HCT116 (cell line): ENCODE measurements around the gene TRAPPC4. TPM values are rescaled to one million over a fixed set of nuclear protein-coding genes. Genes with fewer than 3 reads are reported as not detected.

ENCODE experiments used
- ATAC-seq: fragments of 200-7000 bp; cut with Tn5 transposase; 2 replicates; pipeline ENCODE4 v1.9.1; 2020; ENCODE audit warnings: mild to moderate bottlenecking, moderate library complexity
- BruUV-seq: library from RNA; stranded (reverse); fragments of 400-500 nt; replicated peaks from 2 replicates; lab custom pipeline; 2021; lab: Mats Ljungman, UMichigan
- CTCF ChIA-PET: fragments of 300-600 bp; sonication (Branson Sonifier 250); formaldehyde crosslinking; loops from one replicate; lab custom pipeline; 2021; ENCODE audit warnings: antibody characterized with exemption; lab: Charles Lee
- POLR2A ChIA-PET: fragments of 300-600, 350-600 bp; sonication (Branson Sonifier 250); formaldehyde crosslinking; loops from one replicate; lab custom pipeline; 2021; ENCODE audit warnings: antibody characterized with exemption; lab: Charles Lee
- RAD21 ChIA-PET, 2 experiments: fragments of 300-600 bp; sonication (Branson Sonifier 250); formaldehyde crosslinking; loops; one replicate each; lab custom pipeline; 2023; ENCODE audit warnings: low total read pairs in 2 of 2; ENCODE audit not compliant: uncharacterized antibody in 2 of 2, unreplicated experiment in 2 of 2, low non-redundant PET in 1 of 2; lab: Charles Lee
- DNase-seq: peaks from one replicate; pipeline ENCODE4 v3.0.0-alpha.2; 2010; ENCODE audit warnings: low read depth, low spot score
- H2AFZ ChIP-seq: fragments of 200-600 bp; shearing (Covaris generic), sonication (generic); 2 replicates; pipeline ENCODE4 v1.6.1; 2017; ENCODE audit warnings: low read depth, mixed run types, mixed read lengths, antibody characterized with exemption, low read length; ENCODE audit not compliant: poor library complexity, severe bottlenecking
- H3K27ac ChIP-seq: 2 replicates; pipeline ENCODE4 v1.5.1; 2012; ENCODE audit warnings: low read depth, low read length
- H3K27me3 ChIP-seq: fragments of 200-600 bp; sonication (generic); 2 replicates; pipeline ENCODE4 v1.6.1; 2016; ENCODE audit warnings: mixed run types, low read length, mixed read lengths; ENCODE audit not compliant: insufficient read depth
- H3K36me3 ChIP-seq, 2 experiments: fragments of 200-500 bp in 1 of 2; fragments of 200-600 bp in 1 of 2; sonication (Bioruptor generic) in 1 of 2; sonication (generic) in 1 of 2; 2 replicates each; pipeline versions ENCODE4 v1.5.1 to v1.6.1; 2014 to 2016; ENCODE audit warnings: low read length in 2 of 2, inconsistent platforms in 1 of 2, mixed read lengths in 1 of 2, mixed run types in 1 of 2; ENCODE audit not compliant: insufficient read depth in 2 of 2, control insufficient read depth in 1 of 2
- H3K4me1 ChIP-seq, 2 experiments: fragments of 200-600 bp in 1 of 2; sonication (generic) in 1 of 2; 2 replicates each; pipeline versions ENCODE4 v1.5.1 to v1.6.1; 2012 to 2017; ENCODE audit warnings: low read length in 2 of 2, inconsistent platforms in 1 of 2, mild to moderate bottlenecking in 1 of 2, mixed read lengths in 1 of 2, mixed run types in 1 of 2, moderate library complexity in 1 of 2; ENCODE audit not compliant: insufficient read depth in 2 of 2, control insufficient read depth in 1 of 2
- H3K4me2 ChIP-seq: fragments of 200-600 bp; sonication (generic); 2 replicates; pipeline ENCODE4 v1.6.1; 2017; ENCODE audit warnings: mixed run types, low read length, mixed read lengths
- H3K4me3 ChIP-seq, 2 experiments: fragments of 200-600 bp in 1 of 2; sonication (generic) in 1 of 2; replicated peaks in 1 of 2; 2 replicates each; pipeline ENCODE4 v1.5.1; 2011 to 2016; ENCODE audit warnings: low read length in 2 of 2, control low read depth in 1 of 2, low read depth in 1 of 2, mild to moderate bottlenecking in 1 of 2, mixed read lengths in 1 of 2, mixed run types in 1 of 2
- H3K79me2 ChIP-seq: fragments of 200-600 bp; sonication (generic); 2 replicates; pipeline ENCODE4 v1.6.1; 2017; ENCODE audit warnings: mild to moderate bottlenecking, mixed run types, low read length, moderate library complexity, mixed read lengths; ENCODE audit not compliant: insufficient read depth
- H3K9ac ChIP-seq: fragments of 200-600 bp; sonication (generic); 2 replicates; pipeline ENCODE4 v1.6.1; 2016; ENCODE audit warnings: low read length, mixed read lengths
- H3K9me2 ChIP-seq: fragments of 200-600 bp; sonication (generic), shearing (Covaris generic); 2 replicates; pipeline ENCODE4 v1.6.1; 2017; ENCODE audit warnings: mixed run types, mild to moderate bottlenecking, moderate library complexity; ENCODE audit not compliant: insufficient read depth
- H3K9me3 ChIP-seq, 2 experiments: fragments of 200-500 bp in 1 of 2; fragments of 200-600 bp in 1 of 2; sonication (Bioruptor generic) in 1 of 2; sonication (generic) in 1 of 2; 2 replicates each; pipeline ENCODE4 v1.6.1; 2014 to 2017; ENCODE audit warnings: low read length in 2 of 2, mixed read lengths in 2 of 2, inconsistent platforms in 1 of 2, low read depth in 1 of 2, mild to moderate bottlenecking in 1 of 2, mixed run types in 1 of 2, moderate library complexity in 1 of 2; ENCODE audit not compliant: control insufficient read depth in 1 of 2, insufficient read depth in 1 of 2
- H4K20me1 ChIP-seq: fragments of 200-600 bp; sonication (generic), shearing (Covaris generic); 2 replicates; pipeline ENCODE4 v1.6.1; 2017; ENCODE audit warnings: mixed run types, mild to moderate bottlenecking, moderate library complexity; ENCODE audit not compliant: insufficient read depth
- ATF3 ChIP-seq: IDR thresholded peaks from 2 replicates; pipeline ENCODE4 v1.6.1; 2012
- CBX3 ChIP-seq: IDR thresholded peaks from 2 replicates; pipeline ENCODE4 v1.6.1; 2012; ENCODE audit warnings: low read depth
- CEBPB ChIP-seq: IDR thresholded peaks from 2 replicates; pipeline ENCODE4 v1.6.1; 2012; ENCODE audit warnings: low read depth
- EZH2 ChIP-seq: fragments of 200-600 bp; sonication (generic); IDR thresholded peaks from 2 replicates; pipeline ENCODE4 v1.6.1; 2017; ENCODE audit warnings: antibody characterized with exemption, mixed run types
- FOSL1 ChIP-seq: IDR thresholded peaks from 2 replicates; pipeline ENCODE4 v1.6.1; 2012; ENCODE audit warnings: low read depth
- JUND ChIP-seq: IDR thresholded peaks from 2 replicates; pipeline ENCODE4 v1.6.1; 2012
- MAX ChIP-seq: IDR thresholded peaks from 2 replicates; pipeline ENCODE4 v1.6.1; 2012
- POLR2AphosphoS5 ChIP-seq: IDR thresholded peaks from 2 replicates; pipeline ENCODE4 v1.6.1; 2011; ENCODE audit warnings: mild to moderate bottlenecking, low read depth, low read length, moderate library complexity
- RAD21 ChIP-seq: IDR thresholded peaks from 2 replicates; pipeline ENCODE4 v1.6.1; 2012; ENCODE audit warnings: low read depth, mild to moderate bottlenecking
- REST ChIP-seq: IDR thresholded peaks from 2 replicates; pipeline ENCODE4 v1.6.1; 2012; ENCODE audit warnings: low read depth
- SIN3A ChIP-seq: IDR thresholded peaks from 2 replicates; pipeline ENCODE4 v1.6.1; 2012; ENCODE audit warnings: low read depth
- SP1 ChIP-seq: IDR thresholded peaks from 2 replicates; pipeline ENCODE4 v1.6.1; 2012; ENCODE audit warnings: low read depth
- TCF7L2 ChIP-seq: IDR thresholded peaks from 2 replicates; pipeline ENCODE4 v1.7.0; 2011; ENCODE audit warnings: borderline replicate concordance, inconsistent platforms; ENCODE audit not compliant: insufficient read depth, insufficient read length; ENCODE audit errors: extremely low read depth
- YY1 ChIP-seq: IDR thresholded peaks from 2 replicates; pipeline ENCODE4 v1.6.1; 2011; ENCODE audit warnings: low read length, low read depth, moderate library complexity, mild to moderate bottlenecking; ENCODE audit not compliant: insufficient replicate concordance; ENCODE audit errors: extremely low read depth
- ZBTB33 ChIP-seq: IDR thresholded peaks from 2 replicates; pipeline ENCODE4 v1.6.1; 2011; ENCODE audit warnings: mild to moderate bottlenecking, low read length, moderate library complexity; ENCODE audit not compliant: insufficient replicate concordance; ENCODE audit errors: extremely low read depth
- ZNF274 ChIP-seq: fragments of 200-500 bp; sonication (Bioruptor generic); IDR thresholded peaks from 2 replicates; pipeline ENCODE4 v1.6.1; 2014; ENCODE audit warnings: mild to moderate bottlenecking, low read depth, low read length, inconsistent platforms
- intact Hi-C: fragments of 100-400 bp; cut with micrococcal nuclease; formaldehyde crosslinking; loops from 2 replicates; pipeline ENCODE4 v1.10.0; 2022
- total RNA-seq: library from RNA; stranded (reverse); gene quantifications from one replicate; pipeline ENCODE4 v1.2.1, GENCODE V29; 2021; ENCODE audit not compliant: unreplicated experiment

Gene TRAPPC4
- total RNA-seq, 1 experiment from 2014 or later = 61.6 TPM

GRCh38 chr11:119027561-119028345, 9.2 kb downstream of the TRAPPC4 start:
- no peaks in the 10 kb centered on the region for H3K9me2 ChIP-seq
- H3K4me2 ChIP-seq = no peak overlapping the region
- no peak overlapping the region for H2AFZ ChIP-seq
- intact Hi-C loops = no loop called here
- no peaks in the 10 kb centered on the region for H3K27me3 ChIP-seq
- no peak overlapping the region for H3K9ac ChIP-seq
- ChIA-PET CTCF (no interaction called here), POLR2A (interaction anchor here (0.9 kb wide), 1 partner anchor 57 kb away, joined by 3 read pairs; no protein-coding TSS in a partner anchor), RAD21 (no interaction called here)
- ATAC-seq (no peak), DNase-seq (no peak)
- no peaks in the 10 kb centered on the region for H3K9me3 ChIP-seq
- peaks cover 5 to 34% of the 10 kb centered on the region in 2 experiments; a peak in 3 of 4 replicates for H3K4me1 ChIP-seq
- peaks cover 15 to 29% of the 10 kb centered on the region in 2 experiments; a peak in 2 of 4 replicates for H3K36me3 ChIP-seq
- no peak for TF ChIP-seq SP1
- no peak for TF ChIP-seq YY1
- TF ChIP-seq CBX3 = no peak
- TF ChIP-seq JUND = no peak
- no peak for TF ChIP-seq EZH2
- no peak for TF ChIP-seq REST
- no peak for TF ChIP-seq MAX
- no peak for TF ChIP-seq FOSL1
- no peak for TF ChIP-seq TCF7L2
- no peak for TF ChIP-seq ZBTB33
- no peak for TF ChIP-seq ZNF274
- TF ChIP-seq ATF3 = no peak
- TF ChIP-seq SIN3A = no peak
- no peak for TF ChIP-seq POLR2AphosphoS5
- TF ChIP-seq CEBPB = no peak
- TF ChIP-seq RAD21 = no peak
- H3K79me2 ChIP-seq = peaks cover 26% of the 10 kb centered on the region
- H4K20me1 ChIP-seq = no peaks in the 10 kb centered on the region
- no TSS peak for BruUV-seq
- H3K4me3 ChIP-seq = no peak overlapping the region
- H3K27ac ChIP-seq = no peak overlapping the region
